LNCAP (cell line): ENCODE measurements around the gene ITIH1.

Experiments
- TF ChIP-seq, protein P1 (sequence below): fragments of 450-650 bp; IDR thresholded peaks from 2 replicates; pipeline ENCODE4 v1.5.1; 2017; ENCODE audit warnings: mild to moderate bottlenecking

ITIH1 gene

GRCh38 chr3:52779011-52779836 is 1.8 kb downstream of the ITIH1 start:
- TF ChIP-seq, protein P1, sequence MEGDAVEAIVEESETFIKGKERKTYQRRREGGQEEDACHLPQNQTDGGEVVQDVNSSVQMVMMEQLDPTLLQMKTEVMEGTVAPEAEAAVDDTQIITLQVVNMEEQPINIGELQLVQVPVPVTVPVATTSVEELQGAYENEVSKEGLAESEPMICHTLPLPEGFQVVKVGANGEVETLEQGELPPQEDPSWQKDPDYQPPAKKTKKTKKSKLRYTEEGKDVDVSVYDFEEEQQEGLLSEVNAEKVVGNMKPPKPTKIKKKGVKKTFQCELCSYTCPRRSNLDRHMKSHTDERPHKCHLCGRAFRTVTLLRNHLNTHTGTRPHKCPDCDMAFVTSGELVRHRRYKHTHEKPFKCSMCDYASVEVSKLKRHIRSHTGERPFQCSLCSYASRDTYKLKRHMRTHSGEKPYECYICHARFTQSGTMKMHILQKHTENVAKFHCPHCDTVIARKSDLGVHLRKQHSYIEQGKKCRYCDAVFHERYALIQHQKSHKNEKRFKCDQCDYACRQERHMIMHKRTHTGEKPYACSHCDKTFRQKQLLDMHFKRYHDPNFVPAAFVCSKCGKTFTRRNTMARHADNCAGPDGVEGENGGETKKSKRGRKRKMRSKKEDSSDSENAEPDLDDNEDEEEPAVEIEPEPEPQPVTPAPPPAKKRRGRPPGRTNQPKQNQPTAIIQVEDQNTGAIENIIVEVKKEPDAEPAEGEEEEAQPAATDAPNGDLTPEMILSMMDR = no peak

DNA sequence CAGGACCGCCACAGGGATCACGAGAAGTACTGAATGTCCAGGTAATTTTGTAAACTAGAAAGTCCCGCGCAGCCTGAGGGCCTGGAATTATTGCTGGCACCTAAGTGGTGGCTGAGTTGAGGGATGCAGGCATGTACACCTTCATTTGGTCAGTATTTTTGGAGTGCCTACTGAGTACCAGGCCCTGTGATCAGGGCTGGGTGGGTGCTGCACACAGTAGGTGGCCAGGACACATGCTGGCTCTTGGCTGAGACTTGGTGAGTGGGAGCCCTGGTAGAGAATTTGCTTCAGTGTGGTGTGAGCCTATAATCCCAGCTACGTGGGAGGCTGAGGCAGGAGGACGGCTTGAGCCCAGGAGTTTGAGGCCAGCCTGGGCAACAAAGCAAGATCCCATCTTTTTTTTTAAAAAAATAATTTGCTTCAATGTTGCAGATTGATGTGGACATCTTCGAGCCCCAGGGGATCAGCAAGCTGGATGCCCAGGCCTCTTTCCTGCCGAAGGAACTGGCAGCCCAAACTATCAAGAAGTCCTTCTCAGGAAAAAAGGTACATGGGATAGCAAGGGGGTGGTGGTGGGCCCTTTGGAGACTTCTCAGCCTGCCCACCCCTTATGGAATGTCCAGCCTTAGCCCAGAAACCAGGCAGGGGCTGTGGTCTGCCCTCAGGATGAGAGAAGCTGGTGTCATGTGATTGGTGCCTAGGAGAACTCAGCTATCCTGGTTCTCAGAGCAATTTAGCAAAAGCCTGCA is 2.6 kb downstream of the ITIH1 start:
- TF ChIP-seq, protein P1 = no peak

DNA sequence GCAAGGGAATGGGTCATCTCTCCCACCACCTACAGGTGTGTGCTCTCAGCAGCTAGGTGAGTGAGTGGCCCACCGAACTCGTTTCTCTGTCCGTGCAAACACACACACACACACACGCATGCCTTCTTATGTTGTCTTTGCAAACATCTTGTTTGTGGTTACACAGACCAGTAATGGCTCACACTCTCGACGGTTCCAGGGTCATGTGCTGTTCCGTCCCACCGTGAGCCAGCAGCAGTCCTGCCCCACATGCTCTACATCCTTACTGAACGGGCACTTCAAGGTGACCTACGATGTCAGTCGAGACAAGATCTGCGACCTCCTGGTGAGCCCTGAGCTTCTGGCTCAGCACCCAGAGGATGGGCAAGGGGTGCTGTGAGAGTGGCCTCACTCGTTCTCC is 4.3 kb downstream of the ITIH1 start:
- TF ChIP-seq, protein P1 = no peak

DNA sequence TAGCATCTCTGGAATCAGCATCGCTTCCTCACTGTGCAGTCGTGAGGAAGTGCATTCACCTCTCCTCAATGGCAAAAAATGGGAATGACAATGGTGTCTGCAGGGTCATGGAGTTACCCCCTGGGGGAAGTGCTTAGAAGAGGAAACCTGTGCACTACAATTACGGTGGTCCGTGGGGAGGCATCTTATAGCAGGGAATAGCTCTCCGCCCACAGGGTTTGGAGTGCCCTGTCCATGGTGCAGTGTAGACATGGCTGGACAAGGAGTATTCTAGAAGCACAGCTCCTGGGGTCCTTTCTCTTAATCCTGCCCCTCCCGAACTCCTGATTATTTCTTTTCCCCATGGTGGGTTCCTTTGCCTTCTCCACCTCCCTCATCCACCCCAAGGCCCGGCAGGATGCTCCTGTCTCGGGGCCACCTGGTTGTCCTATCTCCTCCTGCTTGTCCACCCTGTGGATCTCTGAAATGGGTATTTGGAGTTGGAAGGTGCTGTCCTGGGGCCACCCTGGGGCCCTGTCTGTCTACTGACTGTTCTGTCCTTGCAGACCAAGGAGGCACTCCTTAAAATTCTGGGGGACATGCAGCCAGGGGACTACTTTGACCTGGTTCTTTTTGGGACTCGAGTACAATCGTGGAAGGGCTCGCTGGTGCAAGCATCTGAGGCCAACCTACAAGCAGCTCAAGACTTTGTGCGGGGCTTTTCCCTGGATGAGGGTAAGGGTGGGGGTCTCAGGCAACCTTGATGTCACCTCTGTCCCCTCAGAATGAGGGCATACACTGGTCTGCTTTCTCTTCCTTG is 5.2 kb downstream of the ITIH1 start:
- TF ChIP-seq, protein P1 = no peak

GRCh38 chr3:52783211-52783555 is 5.8 kb downstream of the ITIH1 start:
- TF ChIP-seq, protein P1 = no peak

DNA sequence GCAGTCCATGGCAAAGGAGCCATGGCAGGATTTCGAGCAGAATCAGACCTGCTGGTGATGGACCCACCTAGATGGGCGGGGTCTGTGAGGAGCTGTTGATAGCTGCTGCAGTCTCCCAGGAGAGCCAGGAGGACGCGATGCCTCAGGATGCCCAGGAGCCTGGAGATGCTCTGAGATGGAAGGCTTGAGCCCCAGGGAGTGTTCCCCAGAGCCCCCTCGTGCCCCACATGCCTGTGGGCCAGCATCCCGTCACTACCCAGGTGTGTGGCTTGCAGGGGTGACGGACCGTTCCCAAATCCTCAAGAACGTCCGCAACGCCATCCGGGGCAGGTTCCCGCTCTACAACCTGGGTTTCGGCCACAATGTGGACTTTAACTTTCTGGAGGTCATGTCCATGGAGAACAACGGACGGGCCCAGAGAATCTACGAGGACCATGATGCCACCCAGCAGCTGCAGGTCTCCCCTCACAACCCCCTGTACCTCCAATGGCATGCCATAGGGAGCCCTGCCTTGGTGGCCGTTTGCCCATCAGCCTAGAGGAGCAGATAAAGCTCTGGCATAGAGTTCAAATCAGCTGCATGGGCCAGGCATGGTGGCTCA is 6.7 kb downstream of the ITIH1 start:
- TF ChIP-seq, protein P1 = no peak

DNA sequence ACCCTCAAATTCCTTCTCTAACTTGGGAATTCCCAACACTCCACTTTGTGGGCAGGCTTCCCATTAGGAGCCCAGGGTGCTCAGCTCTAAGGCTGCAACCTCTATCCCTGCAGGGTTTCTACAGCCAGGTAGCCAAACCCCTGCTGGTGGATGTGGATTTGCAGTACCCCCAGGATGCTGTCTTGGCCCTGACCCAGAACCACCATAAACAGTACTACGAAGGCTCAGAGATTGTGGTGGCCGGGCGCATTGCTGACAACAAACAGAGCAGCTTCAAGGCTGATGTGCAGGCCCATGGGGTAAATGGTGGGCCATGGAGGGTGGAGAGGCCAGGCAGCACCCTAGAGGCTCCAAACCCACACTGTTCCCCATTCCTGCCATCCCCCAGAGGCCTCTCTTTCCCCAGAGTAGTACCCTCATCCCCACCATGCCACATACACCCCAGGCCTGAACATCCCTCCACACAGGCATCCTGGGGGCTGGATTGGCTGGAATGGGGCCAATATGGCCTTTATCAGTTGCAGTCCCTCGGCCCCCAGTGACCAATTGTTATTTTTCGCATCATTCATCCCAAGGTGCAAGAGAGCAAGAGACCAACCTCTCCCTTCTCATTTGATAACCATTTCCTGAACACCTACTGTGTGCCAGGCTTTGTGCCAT is 7.7 kb downstream of the ITIH1 start:
- TF ChIP-seq, protein P1 = no peak
